Thymus (tissue), 11 donors: Measurements from ENCODE around the gene SCAND1. TPM values are rescaled to one million over a fixed set of nuclear protein-coding genes. Genes with fewer than 3 reads are reported as not detected.
A peak's percentile ranks its signal among the peaks of the same experiment; 100 is the strongest.
"Not testable (repeated sequence)": the region's sequence is repeated elsewhere in the genome, so short reads cannot be mapped to it uniquely, and the experiment has no call there.

Source experiments
- DNase-seq, 9 donors: peaks; one replicate each; pipeline ENCODE4 v3.0.0-alpha.2; 2013; ENCODE audit warnings: low spot score in 9 of 9, low read depth in 6 of 9, missing footprints in 1 of 9
- H3K27ac ChIP-seq, 2 donors: one replicate each; pipeline ENCODE4 v1.5.1; 2013; ENCODE audit warnings: control low read depth in 1 of 2, low read depth in 1 of 2, low read length in 1 of 2, mild to moderate bottlenecking in 1 of 2, moderate library complexity in 1 of 2
- H3K27me3 ChIP-seq, 2 donors: one replicate each; pipeline ENCODE4 v1.5.1; 2013; ENCODE audit warnings: low read length in 1 of 2; ENCODE audit not compliant: control insufficient read depth in 2 of 2, insufficient read depth in 1 of 2
- H3K36me3 ChIP-seq, 2 donors: one replicate each; pipeline ENCODE4 v1.5.1; 2013; ENCODE audit warnings: low read length in 1 of 2, mild to moderate bottlenecking in 1 of 2, moderate library complexity in 1 of 2; ENCODE audit not compliant: control insufficient read depth in 2 of 2, insufficient read depth in 2 of 2
- H3K4me1 ChIP-seq, 2 donors: one replicate each; pipeline ENCODE4 v1.5.1; 2013; ENCODE audit warnings: low read length in 2 of 2; ENCODE audit not compliant: control insufficient read depth in 2 of 2, insufficient read depth in 2 of 2
- H3K4me3 ChIP-seq, 2 donors: one replicate each; pipeline ENCODE4 v1.5.1; 2013; ENCODE audit warnings: low read length in 2 of 2, control low read depth in 1 of 2, mild to moderate bottlenecking in 1 of 2
- H3K9me3 ChIP-seq, 2 donors: one replicate each; pipeline ENCODE4 v1.5.1; 2013; ENCODE audit warnings: low read length in 1 of 2, mild to moderate bottlenecking in 1 of 2; ENCODE audit not compliant: control insufficient read depth in 2 of 2, insufficient read depth in 1 of 2
- WGBS: extraction: QIAGEN DNeasy Blood & Tissue Kit; methylation state at CpG from one replicate; pipeline ENCODE4 v1.1.7; 2013; 5-methylcytosine and 5-hydroxymethylcytosine counted together
- polyA plus RNA-seq: library from polyadenylated mRNA; stranded (reverse); fragments of 200-250 nt; gene quantifications from one replicate; pipeline ENCODE4 v1.2.3, GENCODE V29; 2013
- total RNA-seq: library from RNA; stranded (reverse); fragments of 120-200 nt; gene quantifications from one replicate; pipeline ENCODE4 v1.2.4, GENCODE V29; 2013
- donor health status: healthy.

Gene SCAND1
- total and polyA plus RNA-seq, 2 donors, result 53.8 to 159 TPM

DNA sequence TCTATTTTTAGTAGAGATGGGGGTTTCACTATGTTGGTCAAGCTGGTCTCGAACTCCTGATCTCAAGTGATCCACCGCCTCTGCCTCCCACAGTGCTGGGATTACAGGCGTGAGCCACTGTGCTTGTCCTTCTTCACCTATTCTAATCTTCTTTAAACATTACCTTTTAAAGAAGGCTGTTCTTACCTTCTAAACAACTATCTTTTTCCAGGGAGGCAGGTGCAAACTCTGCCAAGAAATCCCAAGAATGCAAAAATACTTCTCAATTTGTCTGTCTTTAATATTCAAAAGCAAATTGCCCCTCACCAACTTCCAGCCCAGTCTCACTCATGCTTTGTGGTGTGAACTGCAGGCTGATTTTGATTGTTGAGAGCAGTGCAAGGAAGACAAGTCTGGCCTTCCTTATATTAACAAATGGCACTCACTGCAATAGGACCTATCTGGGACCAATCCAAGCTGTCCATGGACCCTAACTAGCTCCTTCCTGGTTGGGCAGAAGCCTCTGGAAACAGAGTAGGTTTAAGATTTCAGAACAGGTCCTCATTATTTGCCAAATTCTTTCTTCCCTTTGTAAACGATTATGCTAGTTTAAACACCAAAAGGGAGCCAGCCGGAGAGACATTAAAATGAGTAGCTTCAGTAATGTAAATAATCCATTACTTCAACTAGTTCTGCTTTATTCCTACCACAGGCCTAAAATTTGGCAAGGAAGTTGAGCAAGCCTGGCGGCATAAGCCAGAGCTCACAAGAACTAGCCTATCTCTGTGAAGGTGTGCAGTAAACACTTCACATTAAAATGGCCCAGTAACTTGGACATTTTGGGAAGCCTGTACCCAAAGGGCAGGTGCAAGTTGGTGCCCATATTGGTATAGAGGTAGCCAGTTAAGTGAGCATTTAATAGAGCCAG, 1.6 kb downstream of the SCAND1 start:
- WGBS, result 73% methylated on average over 6 of the region's 6 CpGs
- H3K4me1 ChIP-seq, result peaks cover 13 to 17% of the 10 kb centered on the region in 2 donors
- H3K27me3 ChIP-seq, result peaks cover 0 to 4% of the 10 kb centered on the region in 2 donors
- H3K9me3 ChIP-seq, result no peaks in the 10 kb centered on the region
- peak overlapping the region; percentile 100 for H3K27ac ChIP-seq
- peak overlapping the region; percentile 95 to 99 for H3K4me3 ChIP-seq
- peak in 2 of 9 donors; percentile 7 to 29 for DNase-seq
- peaks cover 4 to 16% of the 10 kb centered on the region in 2 donors for H3K36me3 ChIP-seq

DNA sequence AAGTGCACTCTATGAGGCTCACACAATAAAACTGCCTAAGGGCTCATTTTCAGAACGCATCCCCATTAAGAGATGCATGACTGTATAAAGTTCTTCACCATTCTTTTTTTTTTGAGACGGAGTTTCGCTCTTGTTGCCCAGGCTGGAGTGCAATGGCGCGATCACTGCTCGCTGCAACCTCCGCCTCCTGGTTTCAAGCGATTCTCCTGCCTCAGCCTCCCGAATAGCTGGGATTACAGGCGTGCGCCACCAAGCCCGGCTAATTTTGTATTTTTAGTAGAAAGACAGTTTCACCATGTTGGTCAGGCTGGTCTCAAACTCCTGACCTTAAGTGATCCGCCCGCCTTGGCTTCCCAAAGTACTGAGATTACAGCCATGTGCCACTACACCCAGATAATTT, 2.2 kb downstream of the SCAND1 start:
- H3K4me3 ChIP-seq, result not testable (repeated sequence)
- WGBS, result 97% methylated on average over 14 of the region's 14 CpGs

DNA sequence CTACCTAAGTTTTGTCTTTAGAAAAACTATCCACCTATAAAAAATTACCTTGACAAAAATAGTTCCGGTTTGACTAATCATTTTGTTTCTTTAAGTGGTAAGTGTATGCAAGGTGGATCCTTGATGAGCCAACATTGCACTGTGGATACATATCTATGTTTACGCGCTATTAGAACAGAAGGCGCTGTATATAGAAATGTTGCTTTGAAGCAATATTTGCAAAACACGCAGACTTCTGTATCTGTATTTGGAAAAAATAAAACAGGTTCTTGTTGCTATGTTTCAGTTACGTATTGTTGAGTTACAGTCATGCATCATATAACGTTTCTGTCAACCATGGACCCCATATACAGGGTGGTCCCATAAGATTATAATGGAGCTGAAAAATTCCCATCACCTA, 4.2 kb downstream of the SCAND1 start:
- 98% methylated on average over 7 of the region's 7 CpGs for WGBS
- no peak overlapping the region for H3K27ac ChIP-seq
- H3K27me3 ChIP-seq, result peaks cover 0 to 4% of the 10 kb centered on the region in 2 donors
- peaks cover 13 to 15% of the 10 kb centered on the region in 2 donors for H3K4me1 ChIP-seq
- DNase-seq, result no peak
- peaks cover 15 to 32% of the 10 kb centered on the region in 2 donors for H3K36me3 ChIP-seq
- H3K9me3 ChIP-seq, result no peaks in the 10 kb centered on the region
- H3K4me3 ChIP-seq, result no peak overlapping the region

More for the DNA sequence above, 2.2 kb downstream of the SCAND1 start:
- not testable (repeated sequence) for H3K27ac ChIP-seq, H3K27me3 ChIP-seq, DNase-seq, H3K9me3 ChIP-seq
- H3K36me3 ChIP-seq, result peaks cover 10 to 23% of the 10 kb centered on the region in 2 donors
- H3K4me1 ChIP-seq, result peaks cover 13 to 17% of the 10 kb centered on the region in 2 donors

DNA sequence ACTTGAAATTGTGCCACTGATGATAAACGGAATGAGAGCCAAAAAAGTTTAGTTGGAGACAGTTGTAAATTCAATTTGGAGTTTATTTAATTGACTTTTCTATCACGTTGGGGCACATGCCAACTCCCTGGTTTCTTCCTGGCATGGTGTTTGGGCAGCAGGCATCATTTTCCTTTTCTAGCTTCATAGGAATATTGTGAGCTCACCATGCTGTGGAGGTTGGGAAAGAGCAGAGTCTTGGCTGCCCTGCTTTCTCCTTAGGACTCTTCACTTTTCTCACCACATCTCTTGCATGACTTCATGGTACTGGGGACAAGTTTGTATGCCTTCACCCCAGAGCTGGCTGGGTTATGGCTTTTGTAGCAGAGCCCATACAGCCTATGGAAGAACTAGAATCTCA, 6.4 kb downstream of the SCAND1 start:
- no peaks in the 10 kb centered on the region for H3K9me3 ChIP-seq
- H3K27me3 ChIP-seq, result no peaks in the 10 kb centered on the region
- peaks cover 22 to 43% of the 10 kb centered on the region in 2 donors for H3K36me3 ChIP-seq
- H3K27ac ChIP-seq, result no peak overlapping the region
- DNase-seq, result no peak
- H3K4me3 ChIP-seq, result no peak overlapping the region
- WGBS, result 99% methylated on average over 2 of the region's 2 CpGs
- peaks cover 7 to 11% of the 10 kb centered on the region in 2 donors for H3K4me1 ChIP-seq

DNA sequence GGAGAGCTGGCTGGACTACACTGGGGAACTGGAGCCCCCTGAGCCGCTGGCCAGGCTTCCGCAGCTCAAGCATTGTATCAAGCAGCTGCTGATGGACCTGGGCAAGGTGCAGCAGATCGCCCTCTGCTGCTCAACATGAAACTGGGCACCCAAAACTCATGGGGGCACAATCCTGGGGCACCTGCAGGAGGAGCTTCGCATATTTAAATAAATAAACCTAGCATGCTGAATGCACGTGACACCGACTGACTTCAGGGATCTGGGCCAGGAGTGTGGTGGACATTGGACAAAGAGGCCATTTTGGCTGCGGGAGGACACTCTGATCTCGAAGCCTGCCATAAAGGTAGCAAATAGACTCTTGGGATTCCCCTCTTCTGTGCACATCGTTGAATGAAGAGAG, 6.8 kb downstream of the SCAND1 start:
- no peak overlapping the region for H3K27ac ChIP-seq
- WGBS, result 93% methylated on average over 9 of the region's 9 CpGs
- peaks cover 3 to 7% of the 10 kb centered on the region in 2 donors for H3K4me1 ChIP-seq
- peak in 3 of 9 donors; percentile 31 to 54 (median 42) for DNase-seq
- H3K4me3 ChIP-seq, result no peak overlapping the region
- H3K9me3 ChIP-seq, result no peaks in the 10 kb centered on the region
- H3K27me3 ChIP-seq, result no peaks in the 10 kb centered on the region
- H3K36me3 ChIP-seq, result peaks cover 23 to 44% of the 10 kb centered on the region in 2 donors

DNA sequence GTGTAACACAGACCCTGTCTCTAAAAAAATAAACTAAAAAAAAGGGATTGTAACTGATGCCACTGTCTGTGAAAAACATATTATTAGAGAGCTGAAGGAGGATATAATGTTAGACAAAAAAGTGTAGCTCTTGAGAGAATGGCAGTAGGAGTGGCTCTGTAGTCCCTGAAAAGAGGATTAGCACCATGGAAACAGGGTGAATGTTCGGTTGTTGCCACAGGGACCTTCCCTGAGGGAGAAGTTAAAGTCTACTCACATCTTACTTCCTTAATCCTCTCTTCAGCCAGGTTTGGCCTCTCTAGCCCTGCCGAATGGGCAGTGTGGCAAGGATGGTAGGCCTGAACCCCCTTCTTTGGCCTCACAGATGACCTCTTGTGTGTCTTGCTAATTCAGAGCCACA, 12.1 kb downstream of the SCAND1 start:
- DNase-seq, result no peak
- WGBS, result 96% methylated on average over 2 of the region's 2 CpGs
- peaks cover 0 to 1% of the 10 kb centered on the region in 2 donors for H3K9me3 ChIP-seq
- no peaks in the 10 kb centered on the region for H3K27me3 ChIP-seq
- H3K4me1 ChIP-seq, result no peaks in the 10 kb centered on the region
- no peak overlapping the region for H3K27ac ChIP-seq
- H3K36me3 ChIP-seq, result peaks cover 55 to 64% of the 10 kb centered on the region in 2 donors
- H3K4me3 ChIP-seq, result no peak overlapping the region

DNA sequence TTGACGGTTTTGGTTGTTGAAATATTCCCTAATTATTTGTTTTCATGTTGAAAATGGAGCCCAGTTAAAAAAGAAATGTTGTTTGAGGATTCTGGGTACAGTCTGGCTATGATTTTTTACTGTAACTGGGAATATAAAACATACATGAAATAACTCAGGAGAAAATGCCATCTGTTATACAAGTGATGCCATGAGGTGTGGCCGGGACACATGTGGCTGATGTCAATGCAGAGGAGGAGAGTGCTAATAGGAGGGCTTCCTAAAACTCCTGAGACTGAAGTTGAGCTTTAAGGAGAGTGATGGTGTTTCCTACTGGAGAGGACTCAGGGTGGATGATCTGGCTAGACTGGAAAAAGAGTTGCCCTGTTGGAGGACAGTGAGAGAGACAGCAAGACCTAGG, 12.7 kb downstream of the SCAND1 start:
- H3K27me3 ChIP-seq, result no peaks in the 10 kb centered on the region
- H3K4me1 ChIP-seq, result no peaks in the 10 kb centered on the region
- WGBS, result 97% methylated on average over 2 of the region's 2 CpGs
- H3K27ac ChIP-seq, result no peak overlapping the region
- peaks cover 54 to 59% of the 10 kb centered on the region in 2 donors for H3K36me3 ChIP-seq
- no peak for DNase-seq
- H3K9me3 ChIP-seq, result peaks cover 0 to 1% of the 10 kb centered on the region in 2 donors
- H3K4me3 ChIP-seq, result no peak overlapping the region

DNA sequence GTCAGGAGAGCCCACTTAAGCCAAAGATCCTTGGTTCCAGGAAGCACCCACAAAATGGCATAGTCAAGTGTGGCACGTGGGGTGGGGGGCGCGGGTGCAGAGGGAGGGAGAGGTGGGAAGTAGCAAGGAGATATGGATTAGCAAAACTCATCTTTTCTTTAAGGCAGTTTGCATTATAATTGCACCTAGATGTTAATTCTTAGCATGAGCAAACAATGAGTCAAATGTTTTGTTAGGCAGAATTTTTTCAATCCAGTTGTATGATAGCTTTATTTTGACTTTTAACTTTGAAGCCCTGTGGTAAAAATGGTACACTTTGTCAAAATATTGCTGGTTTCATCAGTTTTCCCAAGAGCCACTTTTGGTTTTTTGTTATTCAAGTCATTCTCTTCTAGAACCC, 15.0 kb downstream of the SCAND1 start:
- Histone ChIP-seq H3K9me3 (peaks cover 0 to 1% of the 10 kb centered on the region in 2 donors), H3K4me3 (no peak overlapping the region), H3K36me3 (peaks cover 60 to 62% of the 10 kb centered on the region in 2 donors), H3K4me1 (no peaks in the 10 kb centered on the region), H3K27ac (no peak overlapping the region), H3K27me3 (no peaks in the 10 kb centered on the region)
- 98% methylated on average over 3 of the region's 3 CpGs for WGBS
- DNase-seq, result no peak

DNA sequence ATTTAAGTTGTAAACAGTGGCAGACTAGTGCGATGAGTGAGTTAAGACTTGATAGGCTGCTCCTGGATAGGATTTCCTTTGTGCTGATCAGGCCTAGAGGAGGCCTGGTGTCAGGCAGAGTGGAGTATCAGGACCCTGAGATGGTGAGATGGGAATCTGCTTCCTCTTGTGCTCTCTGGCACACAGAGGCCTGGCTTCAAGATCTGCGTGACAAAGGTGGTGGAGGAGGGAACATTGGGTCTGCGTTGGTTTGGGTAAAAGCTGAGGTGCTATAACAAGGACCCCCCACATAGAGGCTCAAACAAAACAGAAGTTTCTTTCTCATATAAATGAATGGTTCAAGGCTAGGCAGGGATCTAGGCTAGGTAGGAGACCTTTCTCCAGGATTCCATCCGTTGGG, 20.3 kb downstream of the SCAND1 start:
- peaks cover 53 to 60% of the 10 kb centered on the region in 2 donors for H3K36me3 ChIP-seq
- over 99% methylated on average over 4 of the region's 4 CpGs for WGBS

More for the DNA sequence above, 20.3 kb downstream of the SCAND1 start:
- Histone ChIP-seq H3K9me3 (peaks cover 0 to 1% of the 10 kb centered on the region in 2 donors), H3K27ac (no peak overlapping the region), H3K4me3 (no peak overlapping the region), H3K27me3 (no peaks in the 10 kb centered on the region), H3K4me1 (no peaks in the 10 kb centered on the region)
- DNase-seq, result no peak
